NCI-H128 (cell line): ENCODE data around the gene ZNF557.

Source experiments
- DNase-seq: peaks from one replicate; lab custom pipeline; 2025; ENCODE audit not compliant: unreplicated experiment; lab: John Stamatoyannopoulos, UW

The ZNF557 gene

DNA sequence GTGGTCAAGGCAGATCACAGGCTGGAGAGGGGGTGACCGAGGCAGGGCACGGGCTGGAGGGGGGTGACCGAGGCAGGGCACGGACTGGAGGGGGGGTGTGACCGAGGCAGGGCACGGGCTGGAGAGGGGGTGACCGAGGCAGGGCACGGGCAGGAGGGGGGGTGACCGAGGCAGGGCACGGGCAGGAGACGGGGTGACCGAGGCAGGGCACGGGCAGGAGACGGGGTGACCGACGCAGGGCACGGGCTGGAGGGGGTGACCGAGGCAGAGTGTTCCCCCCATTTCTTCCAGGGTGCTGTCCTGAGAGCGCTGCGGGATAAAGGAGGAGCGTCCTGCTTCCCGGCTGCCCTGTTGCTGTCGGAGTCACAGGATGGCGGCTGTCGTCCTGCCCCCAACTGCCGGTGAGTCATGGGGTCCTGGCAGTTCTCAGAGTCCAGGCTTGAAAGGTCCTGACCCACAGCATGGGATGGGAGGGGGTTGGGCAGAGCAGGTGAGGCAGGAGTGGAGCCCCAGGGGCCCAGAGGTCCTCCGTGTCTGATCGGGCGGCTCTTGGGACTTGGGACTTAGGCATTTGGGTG, 5.3 kb downstream of the ZNF557 start:
- DNase-seq, result no peak

DNA sequence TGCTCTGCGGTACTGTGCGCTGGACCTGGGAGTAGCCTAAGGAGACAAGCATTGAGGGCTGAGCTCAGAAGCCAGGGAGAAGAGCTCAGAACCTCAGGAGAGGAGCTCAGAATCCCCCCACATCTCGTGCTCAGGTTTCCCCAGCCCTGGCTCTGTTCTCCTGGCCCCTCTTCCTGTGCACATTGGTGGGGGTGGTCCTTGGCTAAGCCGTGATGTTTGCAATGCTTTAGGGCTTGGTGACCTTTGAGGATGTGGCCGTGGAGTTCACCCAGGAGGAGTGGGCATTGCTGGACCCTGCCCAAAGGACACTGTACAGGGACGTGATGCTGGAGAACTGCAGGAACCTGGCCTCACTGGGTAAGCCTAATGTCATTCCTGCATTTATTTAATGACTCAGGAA, 6.6 kb downstream of the ZNF557 start:
- no peak for DNase-seq

DNA sequence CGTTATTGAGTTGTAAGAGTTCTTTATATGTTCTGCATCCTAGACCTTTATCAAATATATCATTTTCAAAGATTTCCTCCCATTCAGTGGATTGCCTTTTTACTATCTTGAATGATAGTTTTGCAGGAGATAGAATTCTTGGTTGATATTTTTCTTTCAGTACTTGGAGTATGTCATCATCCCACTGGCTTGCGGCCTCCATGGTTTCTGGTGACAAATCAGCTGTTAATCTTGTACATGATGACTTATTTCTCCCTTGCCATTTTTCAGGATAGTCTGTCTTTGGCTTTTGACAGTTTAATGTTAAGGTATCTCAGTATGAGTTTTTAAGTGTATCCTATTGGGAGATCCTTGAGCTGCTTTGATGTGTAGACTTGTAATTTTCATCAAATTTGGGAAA, 8.5 kb downstream of the ZNF557 start:
- no peak for DNase-seq

DNA sequence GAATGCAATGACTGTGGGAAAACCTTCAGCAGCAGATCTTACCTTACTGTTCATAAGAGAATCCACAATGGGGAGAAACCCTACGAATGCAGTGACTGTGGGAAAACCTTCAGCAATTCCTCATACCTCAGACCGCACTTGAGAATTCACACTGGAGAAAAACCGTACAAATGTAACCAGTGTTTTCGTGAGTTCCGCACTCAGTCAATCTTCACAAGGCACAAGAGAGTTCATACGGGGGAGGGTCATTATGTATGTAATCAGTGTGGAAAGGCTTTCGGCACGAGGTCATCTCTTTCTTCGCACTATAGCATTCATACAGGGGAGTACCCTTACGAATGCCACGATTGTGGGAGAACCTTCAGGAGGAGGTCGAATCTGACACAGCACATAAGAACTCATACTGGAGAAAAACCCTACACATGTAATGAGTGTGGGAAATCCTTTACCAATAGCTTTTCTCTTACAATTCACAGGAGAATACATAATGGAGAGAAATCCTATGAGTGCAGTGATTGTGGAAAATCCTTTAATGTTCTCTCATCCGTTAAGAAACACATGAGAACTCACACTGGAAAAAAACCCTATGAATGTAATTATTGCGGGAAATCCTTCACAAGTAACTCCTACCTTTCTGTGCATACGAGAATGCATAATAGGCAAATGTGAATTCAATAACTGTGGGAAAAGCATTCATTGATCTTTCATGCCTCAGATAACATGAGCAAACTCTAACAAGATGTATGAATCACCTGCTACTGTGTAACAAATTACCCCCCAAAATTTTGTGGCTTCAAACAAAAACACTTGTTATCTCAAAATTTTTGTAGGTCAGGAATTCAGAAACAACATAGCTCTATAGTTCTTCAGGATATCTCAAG, 13.8 kb downstream of the ZNF557 start:
- no peak for DNase-seq

DNA sequence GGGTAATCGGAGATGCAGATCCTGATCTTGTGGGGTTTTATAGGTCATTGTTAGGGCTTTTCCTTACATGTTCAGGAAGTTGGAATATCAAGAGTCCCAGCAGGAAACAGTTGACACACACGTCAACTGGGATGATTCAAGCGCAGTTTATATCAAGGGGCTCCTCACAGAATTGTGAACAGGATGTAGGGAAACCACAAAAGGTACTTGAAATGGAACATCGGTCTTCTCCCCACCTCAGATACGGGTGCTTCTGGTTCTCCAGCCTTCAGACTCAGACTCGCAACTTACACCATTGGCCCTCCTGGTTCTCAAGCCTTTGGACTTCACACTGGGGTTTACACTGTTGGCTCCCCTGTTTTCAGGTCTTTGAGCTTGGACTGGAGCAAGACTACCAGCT, 19.5 kb downstream of the ZNF557 start:
- no peak for DNase-seq

DNA sequence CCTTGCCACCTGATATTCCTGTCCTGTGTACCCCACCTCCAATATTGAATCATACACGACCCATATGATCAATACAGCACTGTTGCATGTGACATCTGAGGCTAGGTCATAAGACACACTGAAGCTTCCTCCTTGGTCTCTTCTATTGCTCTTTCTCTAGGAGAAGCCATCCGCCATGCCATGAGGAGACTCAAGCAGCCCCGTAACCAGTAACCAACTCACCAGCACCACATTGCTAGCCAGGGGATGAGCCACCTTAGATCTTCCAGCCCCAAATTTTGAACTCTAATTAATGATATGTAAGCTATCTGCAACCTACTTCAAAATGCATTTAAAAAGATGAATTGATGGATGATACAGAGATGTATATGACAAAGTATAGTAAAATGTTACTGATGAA, 28.6 kb downstream of the ZNF557 start:
- DNase-seq, result no peak

DNA sequence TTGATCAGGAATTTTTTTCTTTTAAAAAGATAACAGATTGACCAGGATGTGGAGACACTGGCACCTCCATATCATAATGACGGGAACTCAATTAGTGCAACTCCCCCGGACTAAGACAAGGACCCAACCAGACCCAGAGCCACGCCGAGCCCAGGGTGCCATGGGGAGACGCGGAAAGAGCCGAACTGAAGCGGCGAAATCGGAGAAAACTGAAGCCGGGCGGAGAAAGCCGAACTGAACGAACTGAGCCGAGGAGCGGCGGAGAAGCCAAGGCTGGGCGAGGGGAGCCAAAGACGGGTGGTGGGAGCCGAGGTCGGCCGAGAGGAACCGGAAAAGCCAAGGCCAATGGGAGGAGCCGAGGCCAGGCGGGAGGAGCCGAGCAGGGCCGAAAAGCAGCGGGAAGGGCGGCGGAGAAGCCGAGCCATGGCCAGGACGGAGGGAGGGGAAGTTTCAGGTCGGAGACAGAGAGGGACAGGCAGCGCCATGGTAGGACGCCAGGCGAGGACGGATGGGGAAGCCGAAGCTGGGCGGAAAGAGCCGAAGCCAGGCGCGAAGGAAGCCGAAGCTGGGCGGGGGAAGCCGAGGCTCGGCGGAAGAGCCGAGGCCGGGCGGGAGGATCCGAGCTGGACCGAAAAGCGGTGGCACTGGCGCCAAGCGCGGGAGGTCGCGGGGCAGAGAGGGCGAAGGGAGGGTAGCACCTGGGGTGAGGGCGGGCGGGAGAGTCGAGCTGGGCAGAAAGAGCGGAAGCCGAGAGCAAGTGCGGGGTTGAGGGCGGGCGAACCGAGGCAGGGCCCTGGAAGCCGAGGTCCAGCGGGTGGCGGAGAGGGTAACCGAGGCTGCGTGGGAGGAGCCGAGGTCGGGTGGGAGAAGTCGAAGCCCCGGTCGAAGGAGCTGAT, 29.4 kb downstream of the ZNF557 start:
- DNase-seq, result peak; percentile 89

DNA sequence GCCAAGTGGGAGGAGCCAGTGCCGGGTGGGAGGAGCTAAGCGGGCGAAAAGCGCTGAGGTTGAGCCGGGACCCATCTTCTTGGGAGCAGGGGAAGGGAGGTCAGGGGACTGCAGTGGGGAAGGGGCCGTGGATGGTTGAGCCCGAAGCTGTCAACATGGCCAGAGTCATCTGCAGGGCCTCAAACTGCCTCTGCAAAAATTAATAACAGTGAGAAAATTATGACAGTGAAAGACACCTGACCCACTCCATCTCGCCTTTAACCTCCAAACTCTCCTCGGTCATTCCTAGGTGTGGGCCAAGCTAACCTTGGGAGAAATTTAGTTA, 30.1 kb downstream of the ZNF557 start:
- no peak for DNase-seq

DNA sequence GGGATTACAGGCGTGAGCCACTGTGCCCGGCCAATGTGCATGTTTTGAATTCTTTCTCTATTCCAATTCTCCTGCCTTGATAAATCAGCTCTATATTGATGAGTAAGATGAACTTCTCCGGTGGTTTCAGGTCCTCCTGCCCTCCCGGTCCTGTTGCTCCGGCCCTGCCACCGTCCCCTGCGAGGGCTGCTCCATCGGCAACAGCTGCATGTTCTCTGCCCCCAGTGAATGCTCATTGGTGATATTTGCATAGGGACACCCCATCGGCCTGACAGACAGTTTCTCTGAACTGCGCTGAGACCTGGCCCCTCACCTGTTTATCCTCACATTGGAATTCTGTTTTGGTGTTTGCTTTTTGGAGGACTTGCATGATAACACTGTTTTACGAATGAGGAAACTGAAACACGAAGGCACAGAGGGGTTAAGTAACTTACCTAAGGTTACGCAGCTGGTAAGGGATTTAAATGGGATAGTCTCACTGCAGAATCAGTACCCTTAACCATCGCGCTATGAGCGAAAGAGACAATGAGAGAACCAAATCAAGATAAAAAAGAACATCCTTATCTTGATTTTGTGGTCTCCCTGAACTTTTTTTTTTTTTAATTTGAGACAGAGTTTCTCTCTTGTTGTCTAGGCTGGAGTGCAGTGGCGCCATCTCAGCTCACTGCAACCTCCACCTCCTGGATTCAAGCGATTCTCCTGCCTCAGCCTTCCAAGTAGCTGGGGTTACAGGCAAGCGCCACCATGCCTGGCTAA, 32.2 kb downstream of the ZNF557 start:
- no peak for DNase-seq

DNA sequence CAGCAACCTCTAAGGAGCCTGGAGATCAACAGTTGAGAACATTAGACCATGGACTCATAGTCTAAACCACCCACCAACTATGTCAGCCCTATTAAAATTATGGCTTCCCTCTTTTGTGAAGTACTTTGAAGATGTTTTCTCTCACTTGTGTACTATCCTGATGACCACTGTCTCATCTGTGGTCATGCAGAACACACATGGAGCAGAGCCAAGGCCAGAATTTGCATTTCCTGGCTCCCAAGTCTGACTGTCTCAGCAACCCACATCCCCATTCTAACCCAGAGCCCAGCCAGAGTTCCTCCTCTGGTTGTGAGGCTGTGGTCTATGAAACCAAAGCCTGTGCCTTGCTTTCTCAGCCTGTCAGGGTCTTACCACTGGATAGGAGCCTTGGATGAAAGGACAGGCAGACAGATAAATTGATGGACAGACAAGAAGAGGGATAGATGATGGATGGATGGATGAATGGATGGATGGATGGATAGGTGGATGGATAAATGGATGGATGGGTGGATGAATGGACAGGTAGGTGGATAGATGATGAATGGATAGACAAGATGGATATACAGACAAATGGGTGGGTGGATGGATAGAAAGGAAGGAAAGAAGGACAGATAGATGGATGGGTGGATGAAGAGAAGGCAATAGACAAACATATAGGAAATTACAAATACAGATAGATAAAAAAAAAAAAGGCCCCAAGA, 35.4 kb downstream of the ZNF557 start:
- no peak for DNase-seq

DNA sequence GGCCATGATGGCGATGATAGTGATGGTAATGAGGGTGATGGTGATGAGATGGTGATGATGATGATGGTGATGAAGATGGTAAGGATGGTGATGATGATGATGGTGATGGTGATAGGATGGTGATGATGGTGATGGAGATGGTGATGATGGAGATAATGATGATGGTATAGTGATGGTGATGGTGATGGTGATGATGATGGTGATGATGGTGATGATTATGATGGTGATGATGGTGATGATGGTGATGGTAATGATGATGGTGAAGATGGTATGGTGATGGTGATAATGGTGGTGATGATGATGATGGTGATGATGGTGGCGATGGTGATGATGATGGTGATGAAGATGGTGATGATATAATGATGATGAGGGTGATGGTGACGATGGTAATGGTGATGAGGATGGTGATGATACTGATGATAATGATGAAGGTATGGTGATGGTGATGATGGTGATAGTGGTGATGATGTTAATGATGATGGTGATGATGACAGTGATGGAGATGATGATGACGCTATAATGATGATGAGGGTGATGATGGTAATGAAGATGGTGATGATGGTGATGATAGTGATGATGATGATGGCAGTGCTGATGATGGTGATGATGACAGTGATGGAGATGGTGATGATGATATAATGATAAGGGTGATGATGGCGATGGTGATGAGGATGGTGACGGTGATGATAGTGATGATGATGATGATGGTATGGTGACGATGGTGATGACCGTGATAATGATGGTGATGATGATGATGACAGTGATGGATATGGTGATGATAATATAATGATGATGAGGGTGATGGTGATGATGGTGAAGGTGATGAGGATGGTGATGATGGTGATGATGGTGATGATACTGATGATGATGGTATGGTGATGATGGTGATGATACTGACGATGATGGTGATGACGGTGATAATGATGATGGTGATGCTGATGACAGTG, 37.5 kb downstream of the ZNF557 start:
- DNase-seq, result no peak

DNA sequence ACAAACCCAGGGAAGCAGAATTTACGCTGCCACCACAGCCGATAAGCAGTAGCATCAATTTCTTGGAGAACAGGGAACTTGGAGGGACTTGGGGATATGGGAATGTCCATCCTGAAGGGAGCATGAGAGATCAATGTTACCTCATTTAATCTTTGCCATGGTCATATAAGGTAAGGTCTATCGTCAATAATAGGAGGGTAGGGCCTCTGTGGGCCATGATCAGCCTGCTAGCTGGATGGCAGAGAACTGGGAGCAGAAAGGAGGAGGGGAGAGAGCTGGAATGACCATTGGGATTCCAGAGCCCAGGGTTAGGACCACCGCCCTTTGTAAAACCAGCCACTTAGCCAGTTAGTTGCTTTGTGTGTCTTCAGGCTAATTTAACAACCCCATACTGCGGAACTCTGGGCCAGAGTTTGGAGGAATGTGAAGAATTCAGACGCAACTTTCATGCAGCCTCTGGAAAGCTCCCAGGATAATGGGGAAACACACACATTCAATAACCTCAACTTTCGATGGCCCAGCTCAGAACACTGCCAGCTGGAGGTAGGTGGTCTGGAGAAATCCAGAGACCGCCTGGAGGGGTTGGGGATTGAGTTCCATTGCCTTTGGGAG, 40.3 kb downstream of the ZNF557 start:
- no peak for DNase-seq

DNA sequence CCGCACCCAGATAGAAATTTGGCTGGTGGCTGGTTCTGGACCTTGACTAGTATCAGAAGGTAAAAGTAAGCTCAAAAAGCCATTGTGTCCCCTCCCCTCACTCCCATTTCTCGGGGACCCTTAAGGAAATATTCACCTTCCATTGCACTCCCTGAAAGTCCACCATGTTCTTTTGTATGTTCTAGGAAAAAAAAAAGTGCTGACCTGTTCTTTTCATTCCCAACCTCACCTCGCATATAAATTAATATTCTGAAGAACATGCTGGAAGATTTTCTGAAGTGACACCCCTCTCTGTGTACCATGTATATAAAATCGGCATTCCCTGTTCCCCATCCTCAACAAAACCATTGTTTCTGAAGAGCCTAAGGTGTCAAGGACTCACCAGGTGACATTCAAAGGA, 43.2 kb downstream of the ZNF557 start:
- DNase-seq, result no peak

DNA sequence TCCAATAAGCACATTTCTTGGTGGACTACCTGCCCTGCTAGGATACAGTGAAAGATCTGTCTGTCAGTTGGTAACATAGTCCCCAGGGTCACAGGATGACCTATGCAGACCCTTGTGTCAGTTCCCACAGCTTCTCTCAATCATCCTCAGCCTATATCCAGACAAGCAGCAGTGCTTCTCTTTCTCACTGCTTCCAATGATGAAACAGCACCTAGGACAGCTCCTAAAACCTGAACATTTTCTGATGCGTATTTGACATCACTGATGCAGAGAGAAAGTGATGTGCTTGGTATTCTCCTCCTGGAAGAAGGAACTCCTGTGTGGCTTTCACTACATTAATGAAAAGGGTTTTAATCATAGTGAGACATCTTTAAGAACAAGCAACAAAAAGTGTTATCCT, 43.7 kb downstream of the ZNF557 start:
- DNase-seq, result no peak

DNA sequence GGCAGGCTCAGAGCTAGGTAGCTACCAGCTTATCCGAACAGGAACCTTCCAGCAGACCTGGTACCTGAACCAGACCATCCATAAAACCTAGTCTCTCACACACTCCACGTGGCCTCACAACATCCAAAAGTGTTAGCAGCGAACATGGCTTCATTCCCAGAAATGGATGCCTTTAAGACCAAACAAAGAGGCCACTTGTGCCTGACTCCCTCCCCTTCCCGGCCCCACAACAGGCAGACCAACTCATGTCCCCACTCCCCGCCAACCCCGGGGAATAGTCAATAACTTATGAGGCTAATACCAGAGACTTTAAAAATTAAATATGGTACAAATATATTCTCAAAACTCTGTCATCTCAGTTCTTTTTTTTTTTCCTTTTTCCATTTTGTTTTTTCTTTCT, 46.2 kb downstream of the ZNF557 start:
- no peak for DNase-seq

DNA sequence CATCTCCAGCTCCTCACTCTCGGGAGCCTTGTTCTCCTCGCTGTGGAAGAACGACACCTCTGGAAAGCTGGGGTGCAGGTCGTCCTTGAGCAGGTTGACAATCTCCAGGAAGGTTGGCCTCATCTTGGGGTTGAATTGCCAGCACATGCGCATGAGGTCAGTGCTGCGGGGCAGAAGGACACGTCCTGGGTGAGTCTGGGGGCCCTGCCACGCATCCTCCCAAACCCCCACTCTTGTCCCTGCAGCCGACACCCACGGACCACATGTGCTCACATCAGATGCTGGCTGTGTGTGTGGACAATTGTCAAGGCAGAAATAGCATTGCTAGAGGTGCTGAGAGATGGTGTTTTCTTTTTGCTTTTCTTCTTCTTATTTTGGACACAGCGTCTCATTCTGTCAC, 47.7 kb downstream of the ZNF557 start:
- DNase-seq, result no peak

DNA sequence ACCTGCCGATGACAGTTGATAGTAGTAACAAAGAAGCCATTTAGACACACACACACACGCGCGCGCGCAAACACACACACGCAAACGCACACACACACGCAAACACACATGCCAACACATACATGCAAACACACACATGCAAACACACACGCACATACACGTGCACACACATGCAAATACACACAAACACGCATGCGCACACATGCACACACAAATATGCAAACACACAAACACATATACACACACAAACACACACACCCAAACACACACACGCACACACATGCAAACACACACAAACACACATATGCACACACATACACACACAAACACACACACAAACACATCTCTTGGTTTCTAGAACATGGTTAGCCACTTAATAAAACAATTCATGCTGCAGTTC, 50.1 kb downstream of the ZNF557 start:
- no peak for DNase-seq

DNA sequence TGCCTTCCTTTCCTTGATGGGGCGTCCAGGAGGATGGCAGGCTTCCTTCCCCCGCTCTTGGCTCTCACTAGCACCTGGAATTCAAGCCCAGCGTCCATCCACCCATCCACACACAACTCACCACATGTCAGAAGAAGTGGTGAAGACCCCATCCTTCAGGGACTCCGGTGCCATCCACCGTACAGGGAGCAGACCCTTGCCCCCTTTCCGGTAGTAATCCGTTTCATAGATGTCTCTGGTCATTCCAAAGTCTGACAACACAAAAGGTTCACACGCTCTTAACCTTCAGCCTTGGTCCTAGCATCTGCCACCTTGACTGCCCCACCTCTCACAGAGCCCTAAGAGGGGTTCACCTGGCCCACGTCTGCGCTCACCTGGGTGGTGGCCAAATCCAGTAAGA, 51.0 kb downstream of the ZNF557 start:
- no peak for DNase-seq

DNA sequence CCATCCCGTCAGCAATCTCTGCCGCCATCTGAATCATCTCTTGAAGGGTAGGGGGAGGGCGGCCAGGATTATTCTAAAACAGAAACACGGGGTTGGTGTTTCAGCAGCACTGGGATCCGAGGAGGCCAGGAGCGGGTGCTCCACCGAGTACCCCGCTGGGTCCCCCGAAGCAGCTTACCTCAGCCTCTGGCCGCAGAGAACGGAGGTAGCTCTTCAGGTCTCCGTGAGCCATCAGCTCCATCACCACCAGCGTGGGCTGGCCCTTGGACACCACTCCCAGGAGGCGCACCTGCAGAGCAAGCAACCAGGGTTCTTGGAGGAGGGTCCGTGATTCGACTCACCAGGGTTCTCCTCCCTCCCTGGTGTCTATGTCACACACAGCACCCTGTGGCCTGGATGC, 53.2 kb downstream of the ZNF557 start:
- no peak for DNase-seq
